Stimulated activated CD4-positive, alpha-beta T cell treated with anti-CD3 and anti-CD28 coated beads, TNF-alpha, amount 100 ng/mL, for 48 hours (primary cell): ENCODE data around the gene CAPZA2.

Source experiments
- DNase-seq, 3 donors: peaks; one replicate each; pipeline ENCODE4 v3.0.0-alpha.2; 2020; ENCODE audit warnings: low read depth in 3 of 3

CAPZA2 gene

GRCh38 chr7:116861717-116862116, 670 bp upstream of the CAPZA2 start:
- no peak for DNase-seq

- DNase-seq, result peak in 1 of 3 donors; percentile 7
Measured at GRCh38 chr7:116862951-116863670, 724 bp downstream of the CAPZA2 start.

GRCh38 chr7:116863936-116864500, 1.6 kb downstream of the CAPZA2 start:
- DNase-seq, result no peak

DNA sequence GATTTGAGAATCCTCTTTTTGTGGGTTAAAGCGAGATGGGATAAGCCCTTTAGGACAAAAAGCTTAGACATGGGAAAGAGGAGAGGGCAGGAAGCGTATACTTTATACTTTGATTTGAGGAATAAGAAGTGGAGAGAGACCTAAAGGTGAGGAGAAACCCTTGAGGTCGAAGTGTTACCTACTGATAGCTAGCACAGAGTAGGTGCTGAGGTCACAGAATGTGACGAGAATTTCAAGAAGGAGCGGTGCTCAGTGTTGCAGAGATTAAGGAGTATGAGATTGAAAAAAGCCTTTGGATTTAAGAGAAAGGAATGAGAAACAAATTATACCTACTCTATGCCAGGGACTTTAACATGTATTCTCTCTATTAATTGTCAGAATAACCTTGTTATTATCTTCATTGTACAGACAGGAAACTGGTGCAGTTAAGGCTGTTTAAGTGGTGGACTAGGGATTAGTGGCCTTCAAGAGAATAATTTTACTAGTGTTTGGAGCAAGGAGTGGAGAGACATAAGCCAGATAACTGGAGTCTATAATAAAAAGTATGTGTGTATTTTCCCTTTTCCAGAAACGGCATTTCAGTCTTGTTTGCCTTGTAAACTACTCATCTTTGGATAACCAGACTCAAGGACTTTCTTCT, 8.8 kb downstream of the CAPZA2 start:
- DNase-seq, result no peak

DNA sequence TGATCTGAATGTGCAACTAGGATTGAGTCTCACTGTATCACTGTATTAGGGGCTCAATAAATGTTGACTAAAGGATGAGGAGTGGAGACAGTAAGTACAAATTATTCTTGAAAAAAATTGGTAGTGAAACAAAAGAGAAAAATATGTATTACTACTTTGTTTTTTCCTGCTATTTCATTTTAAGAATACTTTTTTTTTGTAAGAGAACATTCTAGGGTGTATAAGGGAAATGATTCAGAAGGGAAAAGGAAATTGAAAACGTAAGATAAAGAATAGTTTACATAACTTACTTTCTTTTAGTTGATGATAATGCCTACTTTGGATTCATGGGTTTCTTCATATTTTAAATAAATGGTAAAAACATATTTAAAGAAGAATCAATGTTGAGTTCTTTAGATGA, 9.6 kb downstream of the CAPZA2 start:
- DNase-seq, result no peak

DNA sequence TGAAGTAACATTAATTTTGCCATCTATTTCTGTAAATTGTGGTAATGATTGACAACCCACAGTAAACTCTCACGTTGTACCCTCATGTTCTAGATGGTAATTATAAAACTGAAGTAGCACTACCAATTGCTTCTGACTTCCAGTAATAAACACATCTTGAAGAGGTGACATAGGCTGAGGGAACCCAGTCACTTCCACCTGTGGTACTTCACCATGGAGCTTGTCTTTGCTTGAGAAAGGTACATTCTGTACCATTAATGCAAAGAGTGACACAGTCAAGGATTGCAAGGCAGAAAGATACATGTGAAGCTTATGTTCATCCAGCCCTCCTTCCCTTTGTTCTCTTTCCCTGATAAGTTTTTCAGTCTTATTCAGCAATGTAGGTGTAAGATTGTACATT, 11.2 kb downstream of the CAPZA2 start:
- DNase-seq, result no peak

- DNase-seq, result no peak
Measured at GRCh38 chr7:116876664-116877442, 14.5 kb downstream of the CAPZA2 start.

GRCh38 chr7:116877443-116878217, 15.2 kb downstream of the CAPZA2 start:
- DNase-seq, result no peak

DNA sequence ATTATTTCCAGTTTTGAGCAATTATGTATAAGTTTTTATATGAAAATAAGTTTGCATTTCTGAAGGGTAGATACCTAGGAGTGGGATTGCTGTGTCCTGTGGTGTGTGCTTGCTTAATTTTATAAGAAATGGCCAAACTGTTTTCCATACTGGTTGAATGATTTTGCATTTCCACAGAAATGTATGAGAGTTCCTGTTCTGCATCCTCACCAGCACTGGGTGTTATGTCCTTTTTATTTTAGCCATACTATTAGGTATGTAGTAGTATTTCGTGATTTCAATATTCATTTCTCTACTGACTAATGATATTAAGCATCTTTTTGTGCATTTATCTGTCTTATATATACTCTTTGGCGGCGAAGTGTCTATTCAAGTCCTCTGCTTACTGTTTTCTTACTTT, 22.3 kb downstream of the CAPZA2 start:
- no peak for DNase-seq

GRCh38 chr7:116885724-116886123, 23.3 kb downstream of the CAPZA2 start:
- DNase-seq, result no peak

DNA sequence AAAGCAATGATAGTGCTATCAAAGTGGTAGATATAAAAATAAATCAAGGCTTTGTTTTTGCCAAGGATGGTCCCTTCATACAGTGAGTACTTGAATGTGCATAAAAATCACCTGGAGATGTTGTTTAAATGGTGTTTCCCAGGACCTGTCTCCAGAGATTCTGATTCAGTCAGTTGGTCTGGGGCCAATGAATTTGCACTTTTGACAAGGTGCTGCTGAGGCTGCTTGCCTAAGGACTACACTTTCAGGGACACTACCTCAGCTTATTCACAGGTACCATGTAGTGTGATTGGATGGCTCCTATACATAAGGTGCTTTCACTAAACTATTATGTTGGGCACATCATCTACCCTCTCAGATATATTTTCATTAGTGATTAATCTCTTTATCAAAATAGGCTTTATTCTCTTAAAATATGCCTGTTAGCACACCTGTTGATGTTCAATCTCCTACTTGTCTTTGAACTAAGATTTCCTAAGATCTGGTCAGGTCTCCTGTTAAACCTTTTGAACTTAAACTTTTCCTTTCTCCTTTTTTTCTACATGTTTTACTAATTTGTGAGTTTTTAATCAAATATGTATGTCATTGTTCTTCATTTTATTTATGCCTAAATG, 24.3 kb downstream of the CAPZA2 start:
- DNase-seq, result no peak

- no peak for DNase-seq
Measured at GRCh38 chr7:116888895-116889294, 26.5 kb downstream of the CAPZA2 start.

DNA sequence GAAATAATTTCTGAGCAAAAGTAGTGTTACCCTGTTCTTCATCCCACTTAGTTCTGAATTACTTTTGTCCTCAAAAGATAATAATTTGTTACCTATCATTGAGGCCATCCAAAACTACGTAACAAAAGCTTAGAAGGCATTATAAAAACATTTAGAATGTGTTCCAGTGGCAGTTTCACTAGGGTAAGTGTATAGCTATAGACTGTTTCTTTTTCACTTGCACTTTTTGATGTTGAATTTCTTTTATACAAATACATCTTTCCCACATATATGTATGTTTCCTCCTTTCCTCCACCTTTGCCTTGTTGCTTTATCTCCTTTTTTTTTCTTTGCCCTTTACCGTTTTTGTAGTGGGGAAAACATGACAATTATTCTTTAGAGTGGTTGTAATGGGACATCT, 33.5 kb downstream of the CAPZA2 start:
- DNase-seq, result no peak

- DNase-seq, result no peak
Measured at GRCh38 chr7:116897661-116898060, 35.3 kb downstream of the CAPZA2 start.

DNA sequence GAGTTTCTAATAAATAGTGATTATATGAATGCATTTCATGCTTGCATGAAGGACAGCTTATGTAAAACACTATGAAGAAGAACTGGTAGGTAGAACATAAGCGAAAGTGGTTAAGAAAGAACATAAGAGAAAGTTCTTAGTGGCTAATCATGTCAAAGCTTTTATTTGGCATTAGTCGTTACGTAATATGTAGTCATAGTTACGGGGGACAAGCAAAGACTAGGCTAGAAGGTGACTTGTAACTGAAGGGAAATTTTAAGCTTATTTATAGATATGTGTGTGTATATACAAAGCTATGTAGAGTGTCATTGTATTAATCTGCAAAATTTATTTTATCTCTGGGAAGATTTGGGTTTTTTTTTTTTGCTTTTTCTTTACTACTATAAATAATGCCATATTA, 36.9 kb downstream of the CAPZA2 start:
- DNase-seq, result no peak

DNA sequence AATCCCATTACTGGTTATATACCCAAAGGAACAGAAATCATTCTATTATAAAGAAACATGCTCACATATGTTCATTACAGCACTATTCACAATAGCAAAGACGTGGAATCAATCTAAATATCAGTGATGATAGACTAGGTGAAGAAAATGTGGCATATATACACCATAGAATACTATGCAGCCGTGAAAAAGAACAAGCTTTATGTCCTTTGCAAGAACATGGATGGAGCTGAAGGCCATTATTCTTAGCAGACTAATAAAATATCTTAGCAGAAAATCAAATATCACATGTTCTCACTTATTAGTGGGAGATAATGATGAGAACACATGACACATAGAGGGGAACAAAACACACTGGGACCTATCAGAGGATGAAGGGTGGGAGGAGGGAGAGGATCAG, 38.8 kb downstream of the CAPZA2 start:
- no peak for DNase-seq

GRCh38 chr7:116902867-116903266, 40.5 kb downstream of the CAPZA2 start:
- no peak for DNase-seq

DNA sequence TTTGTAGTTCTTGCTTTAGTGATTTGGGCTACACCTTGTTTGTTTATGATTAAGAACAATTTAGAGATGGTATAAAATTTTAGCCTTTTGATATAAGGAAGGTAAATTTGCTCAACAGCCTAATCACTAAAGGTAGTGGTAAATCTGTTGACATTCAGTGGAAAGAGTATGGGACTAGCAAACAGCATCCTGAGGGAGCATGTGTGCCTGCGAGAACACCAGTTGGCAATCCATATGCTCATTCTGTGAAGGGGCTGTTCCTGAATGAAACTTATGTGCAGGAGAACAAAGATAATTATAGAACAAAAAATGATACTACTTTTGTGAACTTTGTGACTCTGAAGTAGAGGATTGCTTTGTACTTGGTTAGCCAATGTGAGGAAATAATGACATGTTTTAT, 44.0 kb downstream of the CAPZA2 start:
- no peak for DNase-seq

- DNase-seq, result no peak
Measured at GRCh38 chr7:116910383-116910782, 48.0 kb downstream of the CAPZA2 start.

GRCh38 chr7:116911801-116912200, 49.4 kb downstream of the CAPZA2 start:
- no peak for DNase-seq

DNA sequence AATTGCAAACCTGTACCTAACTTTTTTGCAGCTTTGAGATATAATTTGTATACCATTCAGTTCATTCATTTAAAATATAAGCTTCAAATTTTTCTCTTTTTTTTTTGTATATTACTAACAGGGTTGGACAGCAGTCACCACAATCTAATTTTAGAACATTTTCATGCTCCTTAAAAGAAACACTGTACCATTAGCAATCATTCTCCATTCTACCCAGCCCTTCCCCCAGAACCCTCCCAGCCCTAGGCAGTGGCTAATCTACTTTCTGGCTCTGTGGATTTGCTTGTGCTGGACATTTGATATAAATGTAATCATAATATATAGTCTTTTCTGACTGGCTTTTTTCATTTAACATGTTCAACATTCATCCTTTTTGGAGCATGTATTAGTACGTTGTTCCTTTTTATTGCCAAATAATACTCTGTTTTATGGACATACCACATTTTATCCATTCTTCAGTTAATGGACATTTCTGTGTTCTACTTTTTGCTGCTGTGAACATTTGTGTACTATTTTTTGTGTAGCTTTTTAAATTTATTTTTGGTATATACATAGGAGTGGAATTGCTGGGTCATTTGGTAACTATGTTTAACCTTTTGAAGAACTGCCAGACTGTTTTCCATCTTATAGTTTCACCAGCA, 50.0 kb downstream of the CAPZA2 start:
- DNase-seq, result no peak
